Measurements from ENCODE around the gene PAX3.

PAX3 gene

GRCh38 chr2:222336442-222336841 is 37.6 kb upstream of the PAX3 start:
- H3K27me3 ChIP-seq (replicated peaks; ENCODE audit: insufficient read depth, low read length), result no peaks in the 10 kb centered on the region
- no peak for DNase-seq
- H3K27ac ChIP-seq (ENCODE audit: low read length), result no peak overlapping the region
- H3F3A ChIP-seq (ENCODE audit: insufficient read depth, low read length), result no peaks in the 10 kb centered on the region
- H4K20me1 ChIP-seq (ENCODE audit: insufficient read depth, low read length), result no peaks in the 10 kb centered on the region
- TF ChIP-seq EZH2 (optimal IDR thresholded peaks at IDR 0.05; ENCODE audit: low read depth, low read length) (no peak), EZH2phosphoT487 (IDR thresholded peaks at IDR 0.05; ENCODE audit: low read length) (no peak), CTCF (IDR thresholded peaks at IDR 0.05; ENCODE audit: low read length) (no peak)
- no peaks in the 10 kb centered on the region for H3K9me2 ChIP-seq (replicated peaks; ENCODE audit: insufficient read depth, low read length)
- H2AFZ ChIP-seq (ENCODE audit: low read length), result no peak overlapping the region
- no peak overlapping the region for H3K4me2 ChIP-seq (ENCODE audit: low read depth, low read length)
- no peak overlapping the region for H3K9ac ChIP-seq (ENCODE audit: low read length)
- no peak overlapping the region for H3K4me3 ChIP-seq (ENCODE audit: low read length)
- H3K9me3 ChIP-seq (replicated peaks; ENCODE audit: insufficient read depth, low read length), result no peaks in the 10 kb centered on the region
- no peaks in the 10 kb centered on the region for H3K36me3 ChIP-seq (replicated peaks; ENCODE audit: insufficient read depth, low read length)
- H3K4me1 ChIP-seq (ENCODE audit: low read length), result no peaks in the 10 kb centered on the region
- no peaks in the 10 kb centered on the region for H3K79me2 ChIP-seq (ENCODE audit: low read length)

- H4K20me1 ChIP-seq (ENCODE audit: insufficient read depth, low read length), result no peaks in the 10 kb centered on the region
- no peak overlapping the region for H3K27ac ChIP-seq (ENCODE audit: low read length)
- no peak overlapping the region for H3K9ac ChIP-seq (ENCODE audit: low read length)
- H3K36me3 ChIP-seq (replicated peaks; ENCODE audit: insufficient read depth, low read length), result no peaks in the 10 kb centered on the region
- H2AFZ ChIP-seq (ENCODE audit: low read length), result no peak overlapping the region
- no peaks in the 10 kb centered on the region for H3K9me2 ChIP-seq (replicated peaks; ENCODE audit: insufficient read depth, low read length)
- H3K79me2 ChIP-seq (ENCODE audit: low read length), result no peaks in the 10 kb centered on the region
- no peaks in the 10 kb centered on the region for H3F3A ChIP-seq (ENCODE audit: insufficient read depth, low read length)
- no peak for DNase-seq
- no peak overlapping the region for H3K4me2 ChIP-seq (ENCODE audit: low read depth, low read length)
- no peaks in the 10 kb centered on the region for H3K9me3 ChIP-seq (replicated peaks; ENCODE audit: insufficient read depth, low read length)
- TF ChIP-seq EZH2 (optimal IDR thresholded peaks at IDR 0.05; ENCODE audit: low read depth, low read length), result no peak
- no peak for TF ChIP-seq CTCF (IDR thresholded peaks at IDR 0.05; ENCODE audit: low read length)
- no peak for TF ChIP-seq EZH2phosphoT487 (IDR thresholded peaks at IDR 0.05; ENCODE audit: low read length)
- H3K4me3 ChIP-seq (ENCODE audit: low read length), result no peak overlapping the region
- H3K4me1 ChIP-seq (ENCODE audit: low read length), result no peaks in the 10 kb centered on the region
- H3K27me3 ChIP-seq (replicated peaks; ENCODE audit: insufficient read depth, low read length), result no peaks in the 10 kb centered on the region
These were observed 36.1 kb upstream of the PAX3 start for GRCh38 chr2:222334914-222335313.

GRCh38 chr2:222333397-222333796 is 34.6 kb upstream of the PAX3 start:
- no peak overlapping the region for H3K4me2 ChIP-seq (ENCODE audit: low read depth, low read length)
- no peak overlapping the region for H3K27ac ChIP-seq (ENCODE audit: low read length)
- H3F3A ChIP-seq (ENCODE audit: insufficient read depth, low read length), result no peaks in the 10 kb centered on the region
- no peak for DNase-seq
- H4K20me1 ChIP-seq (ENCODE audit: insufficient read depth, low read length), result no peaks in the 10 kb centered on the region
- no peaks in the 10 kb centered on the region for H3K36me3 ChIP-seq (replicated peaks; ENCODE audit: insufficient read depth, low read length)
- no peaks in the 10 kb centered on the region for H3K9me2 ChIP-seq (replicated peaks; ENCODE audit: insufficient read depth, low read length)
- no peak overlapping the region for H3K9ac ChIP-seq (ENCODE audit: low read length)
- H3K27me3 ChIP-seq (replicated peaks; ENCODE audit: insufficient read depth, low read length), result no peaks in the 10 kb centered on the region
- no peaks in the 10 kb centered on the region for H3K9me3 ChIP-seq (replicated peaks; ENCODE audit: insufficient read depth, low read length)
- no peak overlapping the region for H3K4me3 ChIP-seq (ENCODE audit: low read length)
- TF ChIP-seq EZH2phosphoT487 (IDR thresholded peaks at IDR 0.05; ENCODE audit: low read length) (no peak), CTCF (IDR thresholded peaks at IDR 0.05; ENCODE audit: low read length) (no peak), EZH2 (optimal IDR thresholded peaks at IDR 0.05; ENCODE audit: low read depth, low read length) (no peak)
- H3K4me1 ChIP-seq (ENCODE audit: low read length), result no peaks in the 10 kb centered on the region
- no peak overlapping the region for H2AFZ ChIP-seq (ENCODE audit: low read length)
- no peaks in the 10 kb centered on the region for H3K79me2 ChIP-seq (ENCODE audit: low read length)

Data from MM.1S (cell line).